HepG2 (cell line): ENCODE data around the gene SHROOM2. TPM values are rescaled to one million over a fixed set of nuclear protein-coding genes. Genes with fewer than 3 reads are reported as not detected.

ENCODE experiments used
- ATAC-seq: fragments of 200-7000 bp; cut with Tn5 transposase; 3 replicates; pipeline ENCODE4 v1.9.1; 2020; ENCODE audit warnings: mild to moderate bottlenecking, moderate library complexity
- BruUV-seq: library from RNA; stranded (reverse); fragments of 400-500 nt; replicated peaks from 2 replicates; lab custom pipeline; 2021; lab: Mats Ljungman, UMichigan
- CTCF ChIA-PET: fragments of 300-600 bp; formaldehyde crosslinking; extraction: SDS; loops from one replicate; lab custom pipeline; 2021; ENCODE audit warnings: low total read pairs, inconsistent platforms, low intra/inter-chr PET ratio; lab: Yijun Ruan, JAX
- POLR2A ChIA-PET: fragments of 350-600 bp; sonication (Branson Sonifier 250); formaldehyde crosslinking; loops from one replicate; lab custom pipeline; 2020; ENCODE audit warnings: antibody characterized with exemption, inconsistent platforms; lab: Yijun Ruan, JAX
- DNase-seq: peaks from one replicate; pipeline ENCODE4 v3.0.0-alpha.2; 2015; ENCODE audit warnings: low spot score
- FAIRE-seq: peaks from 3 replicates; lab custom pipeline; 2011; peaks lifted over from hg19 to GRCh38; lab: Jason Lieb, UNC
- H2AFZ ChIP-seq: one replicate; pipeline ENCODE4 v1.6.1; 2011; ENCODE audit warnings: low read length, inconsistent platforms
- H3K27ac ChIP-seq: fragments of 300-600 bp; 3 replicates; pipeline ENCODE4 v1.8.0; 2011; ENCODE audit warnings: mixed run types, mild to moderate bottlenecking, mixed read lengths, low read length, inconsistent platforms; ENCODE audit not compliant: insufficient read depth; ENCODE audit errors: extremely low read length
- H3K27me3 ChIP-seq, 2 experiments: fragments of 200-600 bp in 1 of 2; 2 replicates in 1 of 2; 3 replicates in 1 of 2; pipeline versions ENCODE4 v1.6.0 to v1.8.0; 2011; ENCODE audit warnings: low read length in 2 of 2, mild to moderate bottlenecking in 2 of 2, moderate library complexity in 2 of 2, inconsistent platforms in 1 of 2; ENCODE audit not compliant: insufficient read depth in 2 of 2, control insufficient read depth in 1 of 2
- H3K36me3 ChIP-seq, 2 experiments: fragments of 200-600 bp in 1 of 2; replicated peaks in 1 of 2; 2 replicates in 1 of 2; 3 replicates in 1 of 2; pipeline versions ENCODE4 v1.5.1 to v1.8.0; 2011; ENCODE audit warnings: low read length in 2 of 2, inconsistent platforms in 1 of 2; ENCODE audit not compliant: insufficient read depth in 2 of 2, control insufficient read depth in 1 of 2
- H3K4me1 ChIP-seq: 2 replicates; pipeline ENCODE4 v1.5.1; 2012; ENCODE audit warnings: low read length, inconsistent platforms; ENCODE audit not compliant: insufficient read depth
- H3K4me2 ChIP-seq: 2 replicates; pipeline ENCODE4 v1.6.0; 2011; ENCODE audit warnings: low read depth, low read length, inconsistent platforms
- H3K4me3 ChIP-seq, 3 experiments: fragments of 200-600 bp in 1 of 3; sonication (generic), shearing (Covaris generic) in 1 of 3; replicated peaks in 1 of 3; 2 replicates each; pipeline ENCODE4 v1.5.1; 2011 to 2016; ENCODE audit warnings: low read length in 3 of 3, inconsistent platforms in 2 of 3, low read depth in 2 of 3, mild to moderate bottlenecking in 2 of 3, control low read depth in 1 of 3, mixed read lengths in 1 of 3; ENCODE audit not compliant: insufficient read depth in 1 of 3
- H3K79me2 ChIP-seq: one replicate; pipeline ENCODE4 v1.6.1; 2011; ENCODE audit warnings: low read length, inconsistent platforms; ENCODE audit not compliant: insufficient read depth
- H3K9ac ChIP-seq: 2 replicates; pipeline ENCODE4 v1.6.0; 2011; ENCODE audit warnings: mild to moderate bottlenecking, low read depth, low read length, inconsistent platforms; ENCODE audit not compliant: insufficient read depth
- H3K9me3 ChIP-seq: 2 replicates; pipeline ENCODE4 v1.5.1; 2012; ENCODE audit warnings: mild to moderate bottlenecking, low read length
- H4K20me1 ChIP-seq: 2 replicates; pipeline ENCODE4 v1.6.0; 2011; ENCODE audit warnings: inconsistent platforms, mild to moderate bottlenecking, low read length, moderate library complexity; ENCODE audit not compliant: insufficient read depth
- ATF4 ChIP-seq, 2 experiments: fragments of 450-650 bp in 1 of 2; sonication (generic) in 1 of 2; formaldehyde crosslinking; IDR thresholded peaks; 2 replicates each; pipeline versions ENCODE4 v1.5.0 to v1.8.0; 2020 to 2022; ENCODE audit warnings: mild to moderate bottlenecking in 1 of 2, missing genetic modification reagents in 1 of 2
- CREM ChIP-seq, 2 experiments: sonication (generic) in 1 of 2; formaldehyde crosslinking in 1 of 2; IDR thresholded peaks; 2 replicates each; pipeline versions ENCODE4 v1.4.0 to v1.6.1; 2016 to 2020; ENCODE audit warnings: antibody characterized with exemption in 1 of 2, mild to moderate bottlenecking in 1 of 2, missing genetic modification reagents in 1 of 2
- GATAD2A ChIP-seq: IDR thresholded peaks from 2 replicates; pipeline ENCODE4 v1.6.1; 2016
- HNRNPLL ChIP-seq: fragments of 200-400 bp; formaldehyde crosslinking; IDR thresholded peaks from 2 replicates; pipeline ENCODE4 v1.6.1; 2017; ENCODE audit warnings: mild to moderate bottlenecking, low read depth, low read length; ENCODE audit not compliant: poor library complexity, severe bottlenecking
- HNRNPUL1 ChIP-seq: fragments of 200-400 bp; formaldehyde crosslinking; IDR thresholded peaks from 2 replicates; pipeline ENCODE4 v1.6.1; 2017; ENCODE audit warnings: low read depth, mild to moderate bottlenecking, low read length, moderate library complexity
- KDM6A ChIP-seq: IDR thresholded peaks from 2 replicates; pipeline ENCODE4 v1.6.1; 2016; ENCODE audit warnings: low read depth
- SAFB2 ChIP-seq: sonication (generic); formaldehyde crosslinking; IDR thresholded peaks from 2 replicates; pipeline ENCODE4 v1.5.1; 2020; ENCODE audit warnings: missing genetic modification reagents, low read depth, mild to moderate bottlenecking, borderline replicate concordance
- SALL1 ChIP-seq: sonication (generic); formaldehyde crosslinking; IDR thresholded peaks from 2 replicates; pipeline ENCODE4 v1.8.0; 2022; ENCODE audit warnings: mild to moderate bottlenecking, missing genetic modification reagents
- SAP130 ChIP-seq: IDR thresholded peaks from 2 replicates; pipeline ENCODE4 v1.6.1; 2016; ENCODE audit warnings: low read depth
- SETDB1 ChIP-seq: sonication (generic); formaldehyde crosslinking; IDR thresholded peaks from 2 replicates; pipeline ENCODE4 v1.5.1; 2020; ENCODE audit warnings: missing genetic modification reagents, mild to moderate bottlenecking, borderline replicate concordance
- SOX6 ChIP-seq, 2 experiments: fragments of 450-650 bp in 1 of 2; sonication (generic) in 1 of 2; formaldehyde crosslinking in 1 of 2; IDR thresholded peaks; 2 replicates each; pipeline versions ENCODE4 v1.4.0 to v1.6.1; 2017 to 2020; ENCODE audit warnings: antibody characterized with exemption in 1 of 2, mild to moderate bottlenecking in 1 of 2, missing genetic modification reagents in 1 of 2
- TRAFD1 ChIP-seq: sonication (generic); formaldehyde crosslinking; IDR thresholded peaks from 2 replicates; pipeline ENCODE4 v1.5.1; 2020; ENCODE audit warnings: missing genetic modification reagents, mild to moderate bottlenecking, borderline replicate concordance
- ZBTB20 ChIP-seq: sonication (generic); formaldehyde crosslinking; IDR thresholded peaks from 2 replicates; pipeline ENCODE4 v1.8.1; 2023; ENCODE audit warnings: missing genetic modification reagents, low read depth, mild to moderate bottlenecking, borderline replicate concordance
- ZFP36L2 ChIP-seq: sonication (generic); formaldehyde crosslinking; IDR thresholded peaks from 2 replicates; pipeline ENCODE4 v1.4.0; 2020; ENCODE audit warnings: missing genetic modification reagents
- ZMYM4 ChIP-seq: sonication (generic); formaldehyde crosslinking; IDR thresholded peaks from 2 replicates; pipeline ENCODE4 v1.8.1; 2023; ENCODE audit warnings: mild to moderate bottlenecking, missing genetic modification reagents
- ZNF207 ChIP-seq: fragments of 450-650 bp; IDR thresholded peaks from 2 replicates; pipeline ENCODE4 v1.6.1; 2016; ENCODE audit warnings: antibody characterized with exemption, borderline replicate concordance
- ZNF530 ChIP-seq: sonication (generic); formaldehyde crosslinking; IDR thresholded peaks from 2 replicates; pipeline ENCODE4 v1.5.0; 2020; ENCODE audit warnings: low read depth, mild to moderate bottlenecking, missing genetic modification reagents
- ZNF710 ChIP-seq: sonication (generic); formaldehyde crosslinking; IDR thresholded peaks from 2 replicates; pipeline ENCODE4 v1.5.0; 2020; ENCODE audit warnings: mild to moderate bottlenecking, missing genetic modification reagents, borderline replicate concordance
- ZNF768 ChIP-seq: sonication (generic); formaldehyde crosslinking; IDR thresholded peaks from 2 replicates; pipeline ENCODE4 v1.4.0; 2020; ENCODE audit warnings: missing genetic modification reagents
- ZNF776 ChIP-seq: sonication (generic); formaldehyde crosslinking; IDR thresholded peaks from 2 replicates; pipeline ENCODE4 v1.4.0; 2020; ENCODE audit warnings: mild to moderate bottlenecking, missing genetic modification reagents
- WGBS: methylation state at CpG from one replicate; pipeline ENCODE4 v1.1.6; 2017; ENCODE audit warnings: low lambda C conversion rate; 5-methylcytosine and 5-hydroxymethylcytosine counted together
- in situ Hi-C: cut with HindIII; loops from 2 replicates; pipeline ENCODE4 v1.10.0; 2017; ENCODE audit warnings: low pct_unique_long_range_greater_than_20kb; ENCODE audit not compliant: extremely low pct_ligation_motif_present
- intact Hi-C: fragments of 100-400 bp; cut with micrococcal nuclease; formaldehyde crosslinking; loops from one replicate; pipeline ENCODE4 v1.10.0; 2022; ENCODE audit not compliant: unreplicated experiment
- polyA plus RNA-seq, 8 experiments: library from polyadenylated mRNA; depleted of rRNA in 3 of 8; stranded (reverse) in 7 of 8; unstranded in 1 of 8; fragments of >200 nt; fragmentation: Illumina TruSeq in 4 of 8; extraction: Trizol in 4 of 8; gene quantifications; 2 replicates each; pipeline versions ENCODE4 v1.2.1 to v1.2.3, GENCODE V29; 2011 to 2016; ENCODE audit warnings: low read depth in 4 of 8, missing spikeins in 1 of 8, mixed read lengths in 1 of 8; ENCODE audit not compliant: insufficient read depth in 1 of 8
- total RNA-seq, 5 experiments: library from RNA; depleted of rRNA; stranded (reverse); fragments of >200 nt; fragmentation: Illumina TruSeq; extraction: Trizol; gene quantifications; 2 replicates each; pipeline ENCODE4 v1.2.3, GENCODE V29; 2016; ENCODE audit warnings: low read depth in 1 of 5

SHROOM2 gene
- total and polyA plus RNA-seq, 2 of the 13 experiments (the other 11 are each of a cell fraction or from before 2014, with no cell fraction given): 0.92 to 1.4 TPM

- 0 out of 2 replicates have a peak, but pooled peaks have one; percentile 26 for TF ChIP-seq SAP130 (CRISPR knock-in tag)
- peak; percentile 18; the same call in 1 of the 2 replicates for TF ChIP-seq CREM (IDR thresholded peaks at IDR 0.05)
- TF ChIP-seq CREM (CRISPR knock-in tag; IDR thresholded peaks at IDR 0.05): no peak
- TF ChIP-seq SOX6 (IDR thresholded peaks at IDR 0.05): no peak
- peak; percentile 36; the same call in 1 of the 2 replicates for TF ChIP-seq SOX6 (CRISPR knock-in tag; IDR thresholded peaks at IDR 0.05)
- TF ChIP-seq ZMYM4: 0 out of 2 replicates have a peak, but pooled peaks have one; percentile 17
- no peak for TF ChIP-seq ZNF776 (CRISPR knock-in tag)
- TF ChIP-seq GATAD2A (CRISPR knock-in tag): peak; percentile 54
- no peak for TF ChIP-seq ZNF710 (CRISPR knock-in tag)
- TF ChIP-seq SALL1 (CRISPR knock-in tag): peak; percentile 22; the same call in 1 of the 2 replicates
- 0 out of 4 replicates have a peak, but pooled peaks of 1 of the 2 experiments have one; percentile 22 for TF ChIP-seq ATF4 (CRISPR knock-in tag; IDR thresholded peaks at IDR 0.05)
Observed at GRCh38 chrX:9977635-9978034, 191.4 kb downstream of the SHROOM2 start (continued).

- no TSS peak for BruUV-seq
- ChIA-PET POLR2A (no interaction called here), CTCF (no interaction called here)
- DNase-seq (no peak), FAIRE-seq (no peak), ATAC-seq (no peak)
- Histone ChIP-seq H3K79me2 (no peaks in the 10 kb centered on the region), H4K20me1 (no peaks in the 10 kb centered on the region), H3K36me3 (no peaks in the 10 kb centered on the region), H3K27me3 (no peaks in the 10 kb centered on the region), H3K9me3 (no peaks in the 10 kb centered on the region), H3K4me2 (no peak overlapping the region), H3K27ac (peak overlapping the region; percentile 58), H2AFZ (no peak overlapping the region), H3K4me3 (no peak overlapping the region), H3K9ac (no peak overlapping the region), H3K4me1 (peaks cover 51% of the 10 kb centered on the region)
- 90% methylated on average over 7 of the region's 7 CpGs for WGBS
- intact Hi-C loops: loop anchor here (10.0 kb wide), 1 partner anchor 106 kb away; no protein-coding TSS in a partner anchor
- in situ Hi-C loops: no loop called here
- no peak for TF ChIP-seq SAFB2 (CRISPR knock-in tag)
- no peak for TF ChIP-seq ZFP36L2 (CRISPR knock-in tag)
- TF ChIP-seq ZNF768 (CRISPR knock-in tag): no peak
- no peak for TF ChIP-seq ZNF530 (CRISPR knock-in tag)
- TF ChIP-seq HNRNPLL: no peak
- TF ChIP-seq KDM6A (CRISPR knock-in tag): no peak
- TF ChIP-seq TRAFD1 (CRISPR knock-in tag): no peak
- TF ChIP-seq ZNF207: no peak
- no peak for TF ChIP-seq ZBTB20 (CRISPR knock-in tag)
- TF ChIP-seq HNRNPUL1: no peak
- no peak for TF ChIP-seq SETDB1 (CRISPR knock-in tag)
Observed at GRCh38 chrX:9980401-9980800, 194.2 kb downstream of the SHROOM2 start.
